Lung microvascular endothelial cell (primary cell): ENCODE results near the gene EPN2. TPM values are rescaled to one million over a fixed set of nuclear protein-coding genes. Genes with fewer than 3 reads are reported as not detected.

Experiments
- DNase-seq, 2 donors: peaks; one replicate each; pipeline versions ENCODE4 v3.0.0 to v3.0.0-alpha.2; 2010; ENCODE audit warnings: low read depth in 2 of 2
- total RNA-seq: library from RNA; depleted of rRNA; stranded (reverse); fragments of >200 nt; gene quantifications from 2 replicates; pipeline ENCODE4 v1.2.1, GENCODE V29; 2014

EPN2 gene
- total RNA-seq, 1 donor from 2014 or later: 20.6 TPM

- DNase-seq: no peak
Observed at GRCh38 chr17:19379361-19380065, 142.3 kb downstream of the EPN2 start.

GRCh38 chr17:19380481-19381301 is 143.5 kb downstream of the EPN2 start:
- no peak for DNase-seq

DNA sequence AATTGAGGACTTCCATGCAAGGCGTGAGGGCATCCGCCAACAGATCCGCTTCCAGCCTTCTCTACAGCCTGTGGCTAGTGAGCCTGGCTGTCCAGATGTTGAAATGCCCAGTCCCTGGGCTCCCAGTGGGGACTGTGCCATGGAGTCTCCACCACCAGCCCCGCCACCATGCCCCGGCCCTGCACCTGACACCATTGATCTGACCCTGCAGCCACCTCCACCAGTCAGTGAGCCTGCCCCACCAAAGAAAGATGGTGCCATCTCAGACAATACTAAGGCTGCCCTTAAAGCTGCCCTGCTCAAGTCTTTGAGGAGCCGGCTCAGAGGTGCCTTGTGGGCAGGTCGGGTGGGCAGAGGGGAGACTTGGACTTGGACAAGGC is 144.2 kb downstream of the EPN2 start:
- DNase-seq: no peak

DNA sequence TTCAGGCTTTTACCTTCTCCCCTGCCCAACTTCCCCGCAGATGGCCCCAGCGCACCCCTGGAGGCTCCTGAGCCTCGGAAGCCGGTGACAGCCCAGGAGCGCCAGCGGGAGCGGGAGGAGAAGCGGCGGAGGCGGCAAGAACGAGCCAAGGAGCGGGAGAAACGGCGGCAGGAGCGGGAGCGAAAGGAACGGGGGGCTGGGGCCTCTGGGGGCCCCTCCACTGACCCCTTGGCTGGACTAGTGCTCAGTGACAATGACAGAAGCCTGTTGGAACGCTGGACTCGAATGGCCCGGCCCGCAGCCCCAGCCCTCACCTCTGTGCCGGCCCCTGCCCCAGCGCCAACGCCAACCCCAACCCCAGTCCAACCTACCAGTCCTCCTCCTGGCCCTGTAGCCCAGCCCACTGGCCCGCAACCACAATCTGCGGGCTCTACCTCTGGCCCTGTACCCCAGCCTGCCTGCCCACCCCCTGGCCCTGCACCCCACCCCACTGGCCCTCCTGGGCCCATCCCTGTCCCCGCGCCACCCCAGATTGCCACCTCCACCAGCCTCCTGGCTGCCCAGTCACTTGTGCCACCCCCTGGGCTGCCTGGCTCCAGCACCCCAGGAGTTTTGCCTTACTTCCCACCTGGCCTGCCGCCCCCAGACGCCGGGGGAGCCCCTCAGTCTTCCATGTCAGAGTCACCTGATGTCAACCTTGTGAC is 144.7 kb downstream of the EPN2 start:
- DNase-seq: no peak

- DNase-seq: no peak
Observed at GRCh38 chr17:19382531-19383444, 145.6 kb downstream of the EPN2 start.

DNA sequence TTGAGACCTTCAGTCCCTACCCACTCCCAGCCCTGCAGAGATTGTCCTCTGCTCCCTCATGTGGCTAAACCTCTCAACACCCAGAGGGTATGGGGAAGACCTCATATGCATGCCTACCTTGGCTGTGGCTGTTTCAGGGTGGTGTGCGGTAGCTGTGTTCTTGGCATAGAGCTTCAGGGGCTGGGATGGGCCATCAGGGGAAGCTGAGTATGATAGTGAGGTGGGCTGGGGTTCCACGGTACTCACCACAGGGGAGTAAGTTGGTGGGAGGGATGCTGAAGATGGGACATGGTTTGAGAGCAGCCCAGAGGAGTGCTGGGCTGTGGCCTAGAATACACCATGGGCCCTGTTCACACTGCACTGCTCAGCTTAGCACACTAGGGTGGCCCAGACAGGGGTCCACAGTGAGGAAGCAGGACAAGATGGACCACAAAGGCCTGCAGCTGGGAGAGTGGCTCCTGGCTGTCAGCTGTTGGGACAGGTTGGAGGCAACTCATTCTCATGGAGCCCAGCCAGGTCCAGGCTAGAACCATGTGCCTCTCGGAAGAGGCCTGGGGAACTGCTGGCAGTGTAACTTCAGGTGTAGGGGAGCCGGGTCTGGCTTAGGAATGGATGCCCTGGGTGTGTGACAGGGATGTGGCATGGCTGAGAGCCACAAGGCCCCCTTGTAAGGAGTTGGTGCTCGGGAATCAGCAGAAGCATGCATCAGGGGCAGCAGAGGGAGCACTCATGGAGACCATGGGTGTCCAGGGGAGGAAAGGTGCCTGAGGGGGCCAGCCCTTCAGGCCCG is 146.7 kb downstream of the EPN2 start:
- DNase-seq: no peak

- no peak for DNase-seq
Observed at GRCh38 chr17:19384723-19385391, 147.7 kb downstream of the EPN2 start.

- no peak for DNase-seq
Observed at GRCh38 chr17:19385521-19385983, 148.4 kb downstream of the EPN2 start.

Other genes starting within 250 kb of the EPN2 start
- gene FAM83G, start 232.6 kb upstream of the EPN2 start, total RNA-seq: 5.7 and 8.1 TPM in 2 replicates
- 201 and 267 TPM in 2 replicates for gene GRAP, start 190.4 kb upstream of the EPN2 start, total RNA-seq
- gene GRAPL, start 109.8 kb upstream of the EPN2 start, total RNA-seq: 23.3 and 108 TPM in 2 replicates
- gene B9D1, start 125.4 kb downstream of the EPN2 start, total RNA-seq: 8.9 and 15.5 TPM in 2 replicates
- 7.8 and 11.5 TPM in 2 replicates for gene MAPK7, start 141.1 kb downstream of the EPN2 start, total RNA-seq
- gene MFAP4, start 149.8 kb downstream of the EPN2 start, total RNA-seq: under 0.01 TPM in 1 of 2 replicates, not detected in the other
- gene RNF112, start 173.9 kb downstream of the EPN2 start, total RNA-seq: 0.20 and 0.22 TPM in 2 replicates